Activated CD8-positive, alpha-beta memory T cell treated with anti-CD3 and anti-CD28 coated beads for 48 hours (primary cell): ENCODE results near the gene APCDD1.
"Not testable (repeated sequence)": the region's sequence is repeated elsewhere in the genome, so short reads cannot be mapped to it uniquely, and the experiment has no call there.

Source experiments
- DNase-seq, 3 experiments: peaks; one replicate each; pipeline ENCODE4 v3.0.0-alpha.2; 2020; ENCODE audit warnings: low read depth in 2 of 3, low spot score in 2 of 3

The APCDD1 gene

DNA sequence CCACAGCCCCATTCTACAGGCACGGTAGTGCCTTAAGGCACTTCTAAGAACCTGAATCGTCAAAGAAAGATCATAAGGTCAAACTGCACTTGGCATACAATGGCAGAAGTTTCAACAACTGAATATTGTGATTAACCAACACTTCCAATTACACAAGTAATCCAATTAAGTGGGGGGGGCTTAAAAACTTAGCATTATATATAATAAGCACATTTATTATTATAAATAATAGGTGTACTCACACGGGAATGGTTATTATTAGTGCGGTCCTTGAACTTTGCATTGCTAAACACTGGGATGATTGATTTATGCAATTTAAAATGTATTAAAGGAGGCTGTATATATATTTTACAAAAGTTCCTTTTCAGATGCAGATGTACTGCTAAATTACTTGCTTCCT is 7.6 kb downstream of the APCDD1 start:
- DNase-seq: no peak

DNA sequence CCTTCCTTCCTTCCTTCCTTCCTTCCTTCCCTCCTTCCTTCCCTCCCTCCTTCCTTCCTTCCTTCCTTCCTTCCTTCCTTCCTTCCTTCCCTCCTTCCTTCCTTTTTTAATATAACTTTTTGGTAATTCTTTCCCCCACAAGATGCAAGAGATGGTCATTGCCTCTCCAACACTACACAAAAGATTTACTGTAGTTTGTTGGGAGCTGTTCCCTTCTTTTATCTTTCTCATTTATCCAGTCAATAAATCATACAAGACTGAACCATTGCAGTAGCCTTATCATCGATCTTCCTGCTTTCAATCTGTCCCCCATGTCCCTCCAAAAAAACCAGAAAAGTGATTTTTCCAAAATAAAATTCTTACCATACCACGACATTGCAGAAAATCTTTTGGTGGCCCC is 8.2 kb downstream of the APCDD1 start:
- DNase-seq: no peak

DNA sequence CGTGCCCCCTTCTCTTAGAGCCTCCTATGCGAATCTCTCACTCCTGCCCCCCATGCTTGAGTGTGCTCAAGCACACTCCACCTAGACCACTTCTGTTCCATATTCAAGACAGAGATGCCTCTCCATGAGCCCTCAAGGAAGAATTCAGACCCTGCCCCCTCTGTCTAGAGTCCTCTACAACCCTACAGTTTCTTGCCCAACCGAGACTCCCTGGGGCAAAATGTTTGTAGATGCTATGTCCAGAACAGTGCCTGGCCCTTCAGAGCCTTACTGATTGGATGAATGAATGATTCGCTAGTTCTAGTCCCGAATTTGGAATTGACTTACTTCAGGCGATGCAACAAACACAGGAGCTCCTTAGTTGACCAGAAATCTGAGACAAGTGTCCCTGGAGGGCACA is 8.7 kb downstream of the APCDD1 start:
- DNase-seq: no peak

DNA sequence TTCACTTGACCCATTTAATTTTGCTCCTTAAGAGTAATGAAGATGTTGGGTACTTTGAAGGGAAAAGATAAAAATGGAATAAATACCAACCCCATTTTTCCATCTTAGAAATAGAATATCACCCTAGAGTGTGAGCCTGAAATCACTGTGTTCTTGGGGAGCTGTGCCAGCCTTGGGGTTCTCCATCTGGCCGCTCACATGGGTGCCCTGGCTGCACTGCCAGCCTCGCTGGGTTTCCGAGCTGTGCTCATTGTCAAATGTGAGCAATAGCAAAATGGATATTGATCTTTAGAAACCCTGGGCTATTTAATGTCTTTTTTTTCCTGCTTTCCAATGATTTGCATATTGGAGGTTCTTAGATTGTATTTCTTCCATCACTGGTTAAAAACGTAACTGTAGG is 9.3 kb downstream of the APCDD1 start:
- DNase-seq: no peak

DNA sequence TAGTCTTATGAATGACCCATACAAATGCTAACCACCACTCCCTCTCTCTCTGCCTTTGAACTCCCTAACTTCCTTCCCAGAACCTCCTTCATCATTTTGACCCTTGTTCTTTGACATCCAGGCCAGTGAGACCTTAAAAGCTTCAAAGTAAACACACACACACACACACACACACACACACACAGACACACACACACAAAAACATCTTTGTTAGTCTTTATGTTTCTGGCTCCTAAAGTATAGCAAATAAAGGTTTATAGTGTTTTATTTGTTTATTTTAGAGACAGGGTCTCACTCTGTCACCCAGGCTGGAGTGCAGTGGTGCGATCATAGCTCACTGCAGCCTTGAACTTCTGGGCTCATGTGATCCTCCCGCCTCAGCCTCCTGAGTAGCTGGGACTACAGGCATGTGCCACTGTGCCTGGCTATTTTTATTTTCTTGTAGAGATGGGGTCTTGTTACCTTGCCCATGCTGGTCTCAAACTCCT is 9.8 kb downstream of the APCDD1 start:
- not testable (repeated sequence) for DNase-seq

DNA sequence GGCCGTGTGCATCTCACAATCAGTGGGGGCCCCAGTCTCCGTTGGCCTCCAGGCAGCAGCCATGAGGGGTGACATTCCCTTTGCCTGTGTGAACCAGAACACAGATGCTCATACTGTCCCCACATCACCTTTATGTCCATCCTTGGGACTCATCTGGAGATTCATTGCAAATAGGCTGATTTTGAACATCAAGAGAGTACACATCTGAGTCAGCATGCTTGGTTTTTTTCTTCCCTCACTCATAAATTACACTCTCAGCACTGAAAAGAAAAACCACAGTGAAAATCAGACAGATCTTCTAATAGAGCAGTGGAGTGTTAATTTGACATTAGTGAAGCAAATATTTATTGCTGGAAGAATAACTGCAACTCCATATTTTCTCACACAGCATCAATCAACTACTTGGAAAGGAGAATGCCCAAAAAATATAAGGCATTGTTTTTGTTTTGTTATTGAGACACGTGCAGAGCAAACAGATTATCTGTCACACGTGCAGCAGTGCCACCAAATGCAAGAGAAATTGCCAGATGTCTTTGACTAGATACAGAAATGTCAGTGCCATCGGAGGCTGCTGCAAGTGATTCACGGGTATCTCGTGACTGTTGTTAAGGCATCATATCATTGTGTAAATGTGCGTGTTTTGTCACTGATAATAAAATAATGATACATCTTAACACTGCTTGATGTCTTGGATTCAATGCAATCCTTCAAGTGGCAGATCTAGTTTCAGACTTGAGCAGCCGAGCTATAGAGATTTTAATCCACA is 10.9 kb downstream of the APCDD1 start:
- no peak for DNase-seq

DNA sequence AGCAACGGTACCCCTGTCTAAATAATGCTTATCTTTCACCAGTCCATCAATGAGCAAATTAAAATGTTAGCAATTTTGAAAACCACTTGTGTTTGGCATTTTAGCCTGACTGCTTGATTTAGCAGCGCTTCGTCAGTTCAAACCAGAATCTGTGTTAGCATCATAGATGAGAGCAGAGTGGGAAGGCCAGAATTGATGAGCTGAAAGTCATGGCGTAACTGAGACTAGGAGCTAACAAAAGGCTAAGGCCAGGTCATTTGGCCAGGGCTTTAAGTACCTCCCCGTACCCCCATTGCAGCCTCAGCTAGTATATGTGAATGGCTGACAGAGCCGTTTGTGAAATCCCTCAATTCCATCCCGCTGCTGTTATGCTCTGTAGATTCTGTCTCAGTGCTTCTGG is 16.0 kb downstream of the APCDD1 start:
- DNase-seq: no peak

DNA sequence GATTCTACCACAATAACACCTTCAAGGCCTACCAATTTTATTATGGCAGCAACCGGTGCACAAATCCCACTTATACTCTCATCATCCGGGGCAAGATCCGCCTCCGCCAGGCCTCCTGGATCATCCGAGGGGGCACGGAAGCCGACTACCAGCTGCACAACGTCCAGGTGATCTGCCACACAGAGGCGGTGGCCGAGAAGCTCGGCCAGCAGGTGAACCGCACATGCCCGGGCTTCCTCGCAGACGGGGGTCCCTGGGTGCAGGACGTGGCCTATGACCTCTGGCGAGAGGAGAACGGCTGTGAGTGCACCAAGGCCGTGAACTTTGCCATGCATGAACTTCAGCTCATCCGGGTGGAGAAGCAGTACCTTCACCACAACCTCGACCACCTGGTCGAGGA is 17.1 kb downstream of the APCDD1 start:
- DNase-seq: no peak

DNA sequence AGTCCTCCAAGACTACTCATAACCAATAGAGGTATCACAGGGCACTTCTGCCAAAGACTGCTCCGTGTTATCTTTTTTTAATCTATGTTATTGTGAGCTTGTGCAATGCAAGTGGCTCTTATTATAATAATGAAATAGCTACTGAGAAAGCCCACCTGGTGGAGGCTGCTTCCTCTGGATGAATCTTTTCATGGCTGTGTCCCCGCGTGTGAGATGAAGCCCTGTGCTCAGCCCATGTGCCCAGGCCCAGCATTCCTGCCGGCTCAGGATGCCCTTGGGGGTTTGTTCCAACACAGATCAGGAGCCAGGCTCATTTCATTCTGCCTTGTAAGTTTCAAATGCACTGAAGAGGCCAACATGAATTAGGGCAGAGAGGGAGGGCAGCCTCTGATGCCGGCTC is 18.7 kb downstream of the APCDD1 start:
- DNase-seq: no peak

DNA sequence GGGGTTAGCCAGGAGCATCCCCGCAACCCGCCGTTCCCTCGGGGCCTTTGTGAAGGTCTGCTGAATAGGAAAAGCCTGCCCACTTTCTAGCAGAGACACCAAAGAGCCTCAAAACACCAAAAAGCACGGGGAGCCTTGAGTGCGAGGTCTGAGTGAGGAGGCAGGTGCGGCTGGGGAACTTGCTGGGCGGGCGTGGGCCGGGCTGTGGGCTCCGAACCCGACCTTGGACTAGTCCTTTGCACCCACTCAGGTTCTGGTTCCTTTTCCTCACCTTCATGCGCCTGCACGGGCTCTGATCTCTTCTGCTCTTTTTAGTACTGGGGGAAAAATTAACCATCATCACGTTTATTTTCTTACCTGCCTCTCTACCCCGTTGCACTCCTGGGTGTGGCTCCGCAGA is 19.9 kb downstream of the APCDD1 start:
- no peak for DNase-seq

DNA sequence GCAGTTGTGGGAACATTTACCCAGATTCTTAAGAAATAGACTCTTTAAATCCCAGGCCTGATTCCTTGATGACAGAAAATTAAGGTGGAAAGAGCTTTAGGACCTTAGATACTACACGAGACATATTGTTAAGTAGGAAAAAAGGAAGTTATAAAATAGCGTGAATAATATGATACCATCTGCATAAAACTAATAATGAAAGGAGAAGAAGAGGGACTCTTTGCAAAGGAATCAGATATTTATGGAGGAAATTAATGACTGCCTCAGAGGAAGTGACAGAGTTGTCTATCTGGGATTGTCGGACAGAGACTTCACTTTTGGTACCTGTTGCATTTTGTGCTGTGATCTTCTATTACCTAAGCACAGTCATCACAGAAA is 20.8 kb downstream of the APCDD1 start:
- no peak for DNase-seq

DNA sequence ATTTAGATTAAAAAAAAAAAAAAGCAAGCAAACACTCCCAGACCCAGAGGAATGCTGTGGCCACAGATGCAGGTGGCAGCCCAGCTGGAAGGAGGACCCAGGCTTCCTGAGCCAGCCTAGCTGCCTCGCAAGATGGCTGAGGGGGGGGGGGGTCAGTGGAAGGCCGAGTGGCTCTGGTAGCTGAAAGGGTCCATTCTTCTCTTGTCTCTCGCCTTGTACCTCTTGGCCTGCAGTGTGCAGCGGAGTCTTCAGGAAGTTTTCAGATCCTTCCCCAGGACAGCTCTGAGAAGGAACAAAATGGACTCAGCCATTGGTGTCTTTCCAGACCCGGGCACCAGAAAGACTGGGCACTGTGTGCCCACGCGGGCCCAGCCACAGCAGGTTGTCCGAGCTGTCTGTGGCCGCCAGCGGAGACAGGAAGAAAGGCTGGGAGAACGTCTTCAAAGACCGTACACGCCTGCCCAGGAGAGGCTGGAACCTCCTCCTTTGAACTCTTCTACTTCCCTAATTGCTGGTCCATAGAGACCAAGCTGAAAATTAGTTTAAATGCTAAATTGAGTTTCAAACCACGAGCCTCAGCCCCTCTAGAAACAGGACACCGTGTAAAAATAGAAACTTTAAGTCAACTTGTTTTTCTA is 21.3 kb downstream of the APCDD1 start:
- DNase-seq: no peak

DNA sequence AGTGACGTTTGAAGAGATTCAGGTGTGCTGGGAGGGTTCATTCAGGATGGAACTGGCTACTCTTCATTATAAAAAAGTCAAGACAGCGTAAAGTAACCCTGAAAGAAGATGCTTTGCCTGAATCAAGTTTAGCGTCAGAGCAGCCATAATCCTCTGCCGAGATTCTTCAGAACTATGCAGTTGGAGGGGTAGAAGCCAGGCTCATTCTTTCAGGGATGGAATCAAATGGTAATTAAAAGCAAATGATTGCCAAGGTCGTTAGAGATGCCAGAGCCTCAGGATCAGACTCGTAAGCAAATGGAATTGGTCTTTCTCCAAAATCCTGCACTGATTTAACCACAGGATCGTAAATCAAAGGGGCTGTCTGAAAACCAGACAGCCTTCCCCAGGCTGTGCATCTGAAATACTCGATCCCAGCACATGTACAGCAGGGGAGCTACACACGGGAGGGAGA is 21.9 kb downstream of the APCDD1 start:
- no peak for DNase-seq

DNA sequence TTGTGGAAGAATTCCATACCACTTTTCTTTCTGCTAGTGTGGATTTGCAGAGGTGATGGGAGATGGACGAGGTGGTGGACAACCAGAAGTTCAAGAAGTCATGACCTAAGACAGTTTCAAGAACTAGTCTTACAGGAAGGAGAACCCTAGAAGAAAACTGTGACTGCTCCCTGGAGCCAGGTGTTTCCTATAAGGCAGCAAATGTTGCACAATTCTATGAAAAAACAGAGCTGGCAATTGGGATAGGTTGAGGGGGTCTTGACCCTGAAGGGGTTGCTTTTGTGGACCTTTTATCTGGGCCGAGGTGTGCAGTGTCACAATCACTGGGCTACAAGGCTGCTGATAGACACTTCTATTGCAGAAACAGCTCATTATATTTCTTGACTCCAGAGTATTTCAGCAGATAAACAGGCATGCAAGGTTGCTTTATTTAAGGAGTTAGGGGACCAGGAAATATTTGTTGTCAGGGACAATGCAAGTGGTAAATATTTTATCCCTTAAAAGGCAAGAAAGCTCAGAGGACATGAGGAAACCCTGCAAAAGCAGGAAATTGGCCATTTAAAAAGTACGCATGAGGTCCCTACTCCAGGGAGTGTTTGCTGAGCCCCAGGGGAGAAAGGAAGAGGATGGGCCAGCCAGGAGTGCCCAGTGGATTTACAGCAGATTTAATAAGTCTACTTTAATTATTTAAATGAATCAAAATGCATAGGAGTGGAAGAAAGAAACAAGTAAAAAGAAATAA is 22.9 kb downstream of the APCDD1 start:
- no peak for DNase-seq

DNA sequence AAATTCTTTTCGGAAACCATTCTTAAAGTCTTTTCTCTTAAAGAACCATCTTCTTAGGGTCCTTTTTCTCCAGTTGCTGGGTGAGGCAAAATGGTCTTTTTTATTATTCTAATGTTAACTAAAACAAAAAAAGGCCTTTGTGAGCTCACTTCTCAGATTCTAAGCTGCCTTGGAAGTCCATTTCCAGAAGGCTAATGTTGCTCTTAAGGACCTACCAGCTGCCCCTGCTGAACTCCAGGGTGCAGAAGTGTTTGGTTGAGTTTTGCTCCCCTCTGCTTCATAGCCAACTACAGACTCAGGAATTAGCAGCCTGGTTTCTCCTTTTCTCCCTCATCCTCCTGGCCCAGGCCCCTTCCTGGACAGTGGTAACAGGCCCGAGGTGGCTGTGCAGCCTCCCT is 23.4 kb downstream of the APCDD1 start:
- DNase-seq: no peak

DNA sequence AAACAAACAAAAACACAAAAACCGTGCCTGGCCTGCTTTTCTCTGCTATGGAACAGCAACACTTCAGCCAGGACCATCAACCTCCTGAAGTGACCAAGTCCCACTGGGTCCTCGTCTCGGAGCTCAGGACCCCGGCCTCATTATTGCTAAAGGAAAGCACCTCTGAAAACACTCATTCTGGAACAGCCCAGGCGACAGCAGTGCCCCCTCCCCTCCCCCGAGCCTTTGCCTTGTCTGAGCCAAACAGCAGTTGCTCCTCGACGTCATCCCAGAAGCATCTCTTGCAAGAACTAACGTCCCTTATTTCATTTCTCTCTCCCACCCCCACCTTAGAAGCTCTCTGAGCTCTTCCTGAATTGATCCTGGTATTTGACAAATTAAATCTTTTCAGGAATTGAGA is 27.4 kb downstream of the APCDD1 start:
- no peak for DNase-seq

DNA sequence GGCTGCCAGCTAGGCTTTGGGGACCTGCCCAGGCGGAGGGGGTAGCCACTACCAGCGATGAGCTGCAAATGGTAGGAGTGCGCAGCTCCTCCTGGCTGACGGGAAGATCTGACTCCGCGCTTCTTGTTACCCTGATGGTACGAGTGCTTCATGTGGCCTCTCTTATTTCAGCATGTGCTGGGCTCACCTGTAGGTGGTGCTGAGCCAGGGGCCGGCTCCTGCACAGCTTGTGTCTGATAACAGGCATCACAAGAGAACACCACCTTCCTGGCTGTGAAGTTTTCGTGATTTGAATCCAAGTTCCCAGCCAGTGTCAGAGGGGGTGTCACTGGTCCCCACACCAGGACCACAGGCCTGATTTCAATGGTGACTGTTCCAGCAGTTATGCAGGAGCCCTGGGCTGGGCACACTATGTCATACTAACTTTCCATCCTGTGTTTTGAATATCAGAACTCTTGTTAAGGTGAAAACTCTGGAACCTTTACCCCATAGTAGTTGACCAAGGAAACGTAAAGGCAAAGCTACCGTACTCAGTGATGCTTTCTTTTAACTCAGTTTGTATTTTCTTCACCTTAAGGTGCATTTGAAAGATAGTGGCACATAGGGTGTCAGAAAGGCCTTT is 28.0 kb downstream of the APCDD1 start:
- DNase-seq: no peak

DNA sequence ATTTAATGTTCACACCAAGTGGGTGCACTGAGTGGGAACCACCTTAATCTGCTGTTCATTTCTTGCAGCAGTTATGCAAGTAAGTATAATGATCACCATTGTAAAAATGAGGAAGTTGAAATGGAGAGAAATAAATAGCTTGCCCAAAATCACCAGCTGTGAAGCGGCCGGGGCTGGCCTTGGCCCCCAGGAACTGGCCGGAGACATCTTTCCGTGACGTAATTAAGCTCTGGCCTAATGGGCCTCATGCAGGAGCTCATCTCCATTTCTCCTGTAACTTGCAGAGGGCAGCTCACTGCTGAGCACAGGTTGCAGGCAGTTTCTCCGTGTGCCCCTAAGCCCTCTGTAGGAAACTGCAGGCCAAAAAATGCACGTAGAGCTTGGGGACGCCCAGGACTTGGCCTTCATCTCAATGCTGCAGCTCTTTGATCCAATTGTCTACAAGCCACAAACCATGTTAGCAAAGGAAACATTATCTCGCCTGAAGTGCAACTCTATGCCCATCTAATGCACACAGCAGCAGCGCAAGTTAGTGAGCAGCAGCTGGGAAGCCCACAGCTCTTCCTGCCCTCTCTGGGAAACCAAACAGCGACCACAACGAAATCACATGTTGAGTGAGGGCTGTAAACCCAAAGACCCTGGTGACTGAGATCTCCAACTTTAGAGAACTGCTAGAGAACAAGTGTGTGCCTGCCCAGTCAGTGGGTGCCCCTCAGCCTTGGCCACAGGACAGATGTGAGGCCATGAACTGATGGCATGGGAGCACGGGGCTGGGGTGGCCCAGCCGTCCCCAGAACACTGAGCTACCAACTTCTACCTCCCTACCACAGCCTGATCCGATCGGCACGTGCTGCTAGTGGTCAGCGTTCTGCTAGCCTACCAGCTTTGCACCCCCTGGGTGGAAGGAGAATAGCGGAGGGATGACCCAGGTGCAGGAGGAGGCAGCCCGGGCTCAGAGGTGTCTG is 28.8 kb downstream of the APCDD1 start:
- DNase-seq: no peak

DNA sequence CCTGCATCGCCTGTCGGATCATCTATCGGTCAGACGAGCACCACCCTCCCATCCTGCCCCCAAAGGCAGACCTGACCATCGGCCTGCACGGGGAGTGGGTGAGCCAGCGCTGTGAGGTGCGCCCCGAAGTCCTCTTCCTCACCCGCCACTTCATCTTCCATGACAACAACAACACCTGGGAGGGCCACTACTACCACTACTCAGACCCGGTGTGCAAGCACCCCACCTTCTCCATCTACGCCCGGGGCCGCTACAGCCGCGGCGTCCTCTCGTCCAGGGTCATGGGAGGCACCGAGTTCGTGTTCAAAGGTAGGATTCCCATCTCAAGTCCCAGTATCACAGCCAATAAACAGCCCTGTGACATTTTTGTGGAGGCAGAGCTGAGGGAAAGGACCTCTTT is 31.0 kb downstream of the APCDD1 start:
- no peak for DNase-seq

DNA sequence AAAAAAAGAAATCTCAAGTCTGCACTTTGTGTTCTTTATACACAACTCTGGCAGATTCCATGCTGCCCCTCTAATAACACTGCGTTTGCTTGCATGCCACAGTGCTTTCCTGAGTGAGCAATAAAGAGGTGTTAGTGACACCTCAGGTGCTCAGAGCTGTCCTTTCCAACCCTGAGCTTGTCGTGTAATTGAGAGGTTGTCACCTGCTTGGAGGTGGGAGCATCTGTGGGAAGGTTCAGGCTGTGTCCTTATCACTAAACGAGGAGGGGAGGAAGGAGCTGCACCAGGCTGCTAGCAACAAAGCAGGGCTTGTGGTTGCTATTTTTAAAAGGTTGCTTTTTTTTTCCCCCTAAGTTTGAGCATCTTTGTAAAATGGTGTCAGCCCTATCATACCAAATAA is 31.9 kb downstream of the APCDD1 start:
- no peak for DNase-seq

DNA sequence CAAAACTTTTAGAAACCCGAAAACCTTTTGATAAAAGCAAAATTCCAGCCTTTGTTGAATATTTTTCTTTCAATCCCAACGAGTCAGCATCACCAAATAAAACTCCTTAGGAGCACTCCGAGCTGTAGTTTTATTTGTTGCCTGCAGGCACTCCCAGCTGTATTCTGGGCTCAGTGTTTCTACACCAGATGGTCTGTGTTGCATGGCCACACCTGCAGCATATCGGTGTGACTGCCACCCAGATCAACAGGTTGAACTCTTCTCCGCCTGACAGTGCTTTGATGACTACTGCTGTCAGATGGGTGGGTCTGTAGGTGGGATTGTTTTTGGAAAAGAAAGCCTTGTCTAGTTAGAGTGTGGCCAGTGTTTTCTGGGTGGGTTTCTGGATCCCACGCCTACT is 32.7 kb downstream of the APCDD1 start:
- DNase-seq: no peak
